Astrocyte (in vitro differentiated cells and primary cell): ENCODE measurements around the gene TMEM225B.

Experiments
- CTCF ChIP-seq: IDR thresholded peaks from 2 replicates; pipeline ENCODE4 v1.5.1; 2011; ENCODE audit warnings: low read depth, mild to moderate bottlenecking, inconsistent platforms, low read length, moderate library complexity; ENCODE audit not compliant: insufficient read depth
- EZH2 ChIP-seq: IDR thresholded peaks from 2 replicates; pipeline ENCODE4 v1.6.1; 2012; ENCODE audit warnings: mild to moderate bottlenecking, low read length, inconsistent platforms; ENCODE audit not compliant: insufficient read depth

DNA sequence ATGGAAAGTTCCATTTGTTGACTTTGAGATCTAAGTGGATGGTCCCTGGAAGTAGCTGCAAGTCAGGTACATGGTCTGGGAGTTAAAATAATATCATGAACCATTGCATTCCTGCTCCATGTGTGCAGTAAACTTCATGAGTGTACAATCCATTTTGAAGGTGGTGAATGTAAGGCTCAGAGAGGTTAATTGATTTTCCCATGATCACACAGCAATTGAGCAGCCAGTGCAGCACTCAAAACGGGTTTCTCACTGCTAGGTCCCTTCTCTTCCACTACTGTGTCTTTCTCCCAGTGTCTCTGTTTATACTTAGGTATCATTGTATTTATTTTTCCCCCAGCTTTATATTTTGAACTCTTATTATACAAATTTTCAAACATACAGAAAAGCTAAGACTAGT, 28.6 kb downstream of the TMEM225B start:
- TF ChIP-seq CTCF (no peak), EZH2 (no peak)
